GM18909 (cell line): ENCODE measurements around the gene NPAS2.

Experiments used
- ATAC-seq: cut with Tn5 transposase; IDR thresholded peaks from one replicate; pipeline ENCODE4 v1.9.1; 2021; ENCODE audit warnings: mild to moderate bottlenecking; ENCODE audit not compliant: unreplicated experiment, poor library complexity

The NPAS2 gene

DNA sequence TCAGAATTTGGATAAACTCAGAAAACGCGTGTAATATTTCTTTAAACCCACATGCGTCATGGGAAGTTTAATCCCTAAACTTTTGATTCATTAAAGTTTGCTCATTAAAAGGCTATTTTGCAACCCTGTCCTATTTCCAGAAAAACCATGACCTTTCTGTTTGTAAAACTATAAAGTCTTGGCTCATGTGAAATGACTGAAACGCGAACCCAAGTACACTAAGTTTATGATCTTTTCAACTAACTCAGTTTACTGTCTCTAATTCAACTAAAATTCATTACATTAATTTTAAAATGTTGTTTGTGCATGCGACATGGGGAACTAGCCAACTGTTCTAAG, 178.3 kb downstream of the NPAS2 start:
- ATAC-seq: no peak

DNA sequence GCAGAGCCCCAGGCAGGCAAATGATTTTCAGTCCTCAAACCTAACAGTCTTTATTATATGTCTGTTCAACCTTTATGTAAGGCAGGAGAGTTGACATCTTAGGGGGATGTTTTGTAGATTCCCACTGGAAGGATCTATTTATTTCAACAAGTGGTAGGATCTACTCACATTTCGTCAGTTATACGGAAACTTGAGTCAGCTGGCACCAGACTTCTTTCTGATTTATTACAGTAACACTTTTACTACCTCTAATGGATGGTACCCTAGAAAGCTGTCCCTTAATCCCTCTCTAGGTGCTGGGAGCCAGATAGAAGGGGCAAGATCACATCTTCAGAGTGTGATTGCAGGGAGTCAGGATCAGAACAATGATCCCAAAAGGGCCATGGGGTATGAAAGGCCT, 180.1 kb downstream of the NPAS2 start:
- ATAC-seq: no peak

DNA sequence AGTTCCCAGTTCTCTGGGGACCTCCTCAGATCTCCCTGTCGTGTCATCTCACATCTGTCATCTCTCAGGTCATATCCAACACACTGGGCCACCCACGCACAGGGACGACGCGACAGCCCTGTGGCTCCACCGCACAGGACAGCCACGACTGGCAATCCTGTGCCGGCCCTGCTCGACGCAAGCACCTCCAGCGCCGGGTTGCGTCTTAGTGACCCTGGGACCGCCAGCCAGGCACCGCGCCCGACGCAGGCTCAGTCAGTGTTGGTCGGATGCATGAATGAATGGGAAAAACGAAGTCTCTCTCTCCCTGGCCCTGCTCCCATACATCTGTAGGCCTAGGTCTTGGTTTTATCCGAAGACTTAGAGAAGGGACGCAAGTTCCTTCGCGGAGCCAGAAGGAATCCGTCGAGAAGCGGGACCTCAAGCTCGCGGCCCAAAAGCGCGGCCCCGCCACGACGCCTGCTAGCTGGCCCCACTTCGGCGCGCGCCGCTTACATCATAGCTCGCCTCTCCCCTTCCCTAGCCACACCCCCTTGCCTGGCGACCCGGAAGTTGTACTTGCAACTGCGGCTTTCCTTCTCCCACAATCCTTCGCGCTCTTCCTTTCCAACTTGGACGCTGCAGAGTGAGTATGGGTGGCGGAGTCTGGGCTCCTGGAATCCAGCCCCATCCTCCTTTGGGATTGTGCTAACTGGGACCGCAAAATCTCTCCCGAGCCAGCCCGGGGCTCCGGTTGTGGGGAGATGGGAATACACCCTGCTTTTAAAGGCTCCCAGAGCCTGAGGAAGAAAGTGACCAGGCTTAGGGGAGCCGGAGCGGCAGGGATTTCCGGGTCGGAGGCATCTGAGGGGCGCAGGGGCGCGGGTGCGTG, 182.0 kb downstream of the NPAS2 start, which contains the start of gene RPL31:
Gene RPL31 (plus strand): TSS at position 599 of the 871 bp plus-strand sequence. CDS start 413 bp downstream, outside the sequence.
- peak; percentile 98 for ATAC-seq

DNA sequence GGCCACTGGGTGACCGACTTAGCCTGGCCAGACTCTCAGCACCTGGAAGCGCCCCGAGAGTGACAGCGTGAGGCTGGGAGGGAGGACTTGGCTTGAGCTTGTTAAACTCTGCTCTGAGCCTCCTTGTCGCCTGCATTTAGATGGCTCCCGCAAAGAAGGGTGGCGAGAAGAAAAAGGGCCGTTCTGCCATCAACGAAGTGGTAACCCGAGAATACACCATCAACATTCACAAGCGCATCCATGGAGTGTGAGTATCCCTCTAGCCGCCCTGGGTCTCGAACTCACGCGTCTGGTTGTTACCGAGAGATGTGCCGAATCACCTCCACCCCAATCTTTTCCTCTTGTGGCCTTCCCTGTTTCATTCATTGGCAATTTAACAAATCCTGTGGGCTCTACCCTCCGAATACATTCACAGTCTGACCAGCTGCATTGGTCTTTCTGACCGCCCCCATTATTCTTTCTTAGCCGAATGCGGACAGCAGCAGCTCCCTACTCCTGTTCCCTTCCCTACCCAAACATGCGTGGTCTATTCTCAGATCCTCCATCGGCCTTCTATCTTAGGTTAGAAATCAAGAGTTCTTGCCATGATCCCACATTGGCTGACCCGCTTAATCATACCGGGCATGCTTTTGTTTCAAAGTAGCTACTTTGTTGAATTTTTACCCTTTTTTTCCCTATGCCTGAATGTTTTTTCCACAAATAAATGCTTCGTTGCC, 182.8 kb downstream of the NPAS2 start:
- no peak for ATAC-seq

DNA sequence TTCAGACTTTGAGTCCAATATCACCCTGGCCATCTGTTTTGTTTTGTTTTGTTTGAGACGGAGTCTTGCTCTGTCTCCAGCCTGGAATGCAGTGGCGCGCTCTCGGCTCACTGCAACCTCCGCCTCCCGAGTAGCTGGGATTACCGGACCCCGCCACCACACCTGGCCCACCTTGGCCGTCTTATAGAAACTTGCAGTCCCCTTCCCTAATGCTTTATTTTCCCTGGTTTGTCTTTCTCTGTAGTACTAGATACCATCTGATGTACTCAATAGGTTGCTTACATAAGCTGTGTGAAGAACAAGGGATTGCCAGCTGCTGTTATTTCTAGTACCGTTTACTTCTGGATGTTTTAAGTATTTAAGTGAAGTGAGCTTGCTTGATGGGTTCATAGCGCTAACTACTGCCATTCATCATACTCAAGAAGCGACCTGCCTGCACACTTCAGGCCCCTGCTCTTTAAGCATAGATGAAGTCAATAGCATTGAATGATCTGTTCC, 183.4 kb downstream of the NPAS2 start:
- no peak for ATAC-seq

DNA sequence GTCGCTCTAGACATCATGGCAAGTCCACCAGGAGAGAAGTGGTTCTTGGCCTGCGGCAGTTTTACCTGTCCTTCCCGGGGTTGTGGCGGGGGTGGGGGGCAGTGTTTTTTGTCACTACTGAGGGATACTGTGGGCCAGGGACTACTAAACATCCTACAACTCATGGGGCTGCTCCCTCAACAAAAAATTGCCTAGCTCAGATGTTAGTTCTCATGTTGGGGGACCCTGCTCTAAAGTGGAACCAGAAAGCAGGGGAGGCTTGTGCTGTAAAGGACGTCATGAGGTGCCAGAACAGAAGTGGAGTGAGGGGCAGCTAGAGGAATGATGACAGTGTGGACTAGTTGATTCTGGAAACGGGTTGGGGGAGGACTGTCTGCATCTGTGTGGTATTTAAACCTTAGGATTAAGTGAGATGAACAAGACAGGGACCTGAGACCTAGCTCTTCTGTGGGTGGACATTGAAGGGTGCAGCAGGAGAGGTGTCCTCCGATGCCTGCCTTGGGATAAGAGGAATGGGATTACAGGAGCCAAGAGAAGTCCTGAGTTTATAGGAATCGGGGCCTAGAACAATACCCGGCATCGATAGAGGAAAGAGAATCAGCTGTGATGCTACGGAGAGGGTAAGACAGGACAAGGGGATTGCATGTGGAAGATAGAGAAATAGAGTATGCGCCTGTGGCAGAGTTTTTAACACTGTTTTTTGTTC, 184.8 kb downstream of the NPAS2 start:
- ATAC-seq: no peak

DNA sequence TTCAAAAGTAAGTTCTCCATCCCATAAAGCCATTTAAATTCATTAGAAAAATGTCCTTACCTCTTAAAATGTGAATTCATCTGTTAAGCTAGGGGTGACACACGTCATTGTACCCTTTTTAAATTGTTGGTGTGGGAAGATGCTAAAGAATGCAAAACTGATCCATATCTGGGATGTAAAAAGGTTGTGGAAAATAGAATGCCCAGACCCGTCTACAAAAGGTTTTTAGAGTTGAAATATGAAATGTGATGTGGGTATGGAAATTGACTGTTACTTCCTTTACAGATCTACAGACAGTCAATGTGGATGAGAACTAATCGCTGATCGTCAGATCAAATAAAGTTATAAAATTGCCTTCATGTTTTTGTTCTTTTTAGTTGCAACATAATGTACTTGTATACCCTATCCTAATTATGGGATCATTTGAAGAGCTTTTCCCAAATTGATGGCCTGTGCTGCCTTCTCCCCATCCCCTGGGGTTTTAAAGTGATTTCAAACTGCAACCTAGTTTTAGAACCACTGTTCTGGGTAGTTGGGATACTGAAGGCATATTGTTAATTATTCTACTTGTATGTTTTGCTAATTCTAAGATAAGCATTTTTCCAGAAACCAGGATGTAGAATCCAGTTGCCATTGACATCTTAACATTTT, 186.3 kb downstream of the NPAS2 start:
- ATAC-seq: no peak

DNA sequence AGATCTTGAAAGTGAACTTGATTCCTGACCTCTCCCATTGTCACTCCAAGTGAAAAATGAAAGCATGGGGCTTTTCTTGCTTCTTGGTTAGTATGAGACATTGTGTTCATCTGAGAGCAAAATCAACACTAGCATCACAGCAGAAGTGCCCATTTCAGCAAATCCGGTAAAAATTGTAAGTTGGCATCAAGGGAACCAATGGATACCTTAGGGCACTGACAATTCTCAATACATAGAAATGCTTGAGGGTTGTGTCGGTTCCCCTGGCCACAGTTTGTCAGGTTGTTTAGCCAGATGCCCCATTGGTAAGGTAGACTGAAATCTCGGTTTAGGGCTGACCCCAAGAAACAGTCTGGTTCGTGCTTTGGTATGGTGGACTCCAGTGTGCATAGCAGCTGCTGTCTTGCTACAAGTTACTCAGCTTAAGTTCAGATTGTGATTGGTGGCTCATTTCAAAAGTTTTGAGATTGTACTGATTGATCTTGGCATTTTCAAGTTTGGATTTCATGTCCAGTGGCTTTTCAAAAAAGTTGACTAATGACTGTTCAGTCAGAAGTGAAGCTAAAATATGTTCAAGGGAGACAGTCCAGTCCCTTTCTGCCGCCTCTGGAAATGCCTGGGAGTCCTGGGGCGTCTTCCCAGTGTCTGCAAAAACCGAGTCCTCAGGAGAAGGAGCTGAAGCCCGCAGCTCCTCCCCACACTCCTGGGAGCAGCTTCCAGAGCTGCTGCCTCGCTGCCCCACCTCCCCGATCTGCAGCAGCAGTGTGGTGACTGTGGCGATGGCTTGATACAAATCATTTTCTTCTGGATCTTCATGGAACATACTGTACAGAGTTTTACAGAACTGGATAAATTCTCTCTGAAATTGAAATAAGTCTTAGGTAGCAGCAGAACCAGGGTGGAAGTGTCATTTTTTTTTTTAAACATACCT, 187.7 kb downstream of the NPAS2 start:
- ATAC-seq: no peak

DNA sequence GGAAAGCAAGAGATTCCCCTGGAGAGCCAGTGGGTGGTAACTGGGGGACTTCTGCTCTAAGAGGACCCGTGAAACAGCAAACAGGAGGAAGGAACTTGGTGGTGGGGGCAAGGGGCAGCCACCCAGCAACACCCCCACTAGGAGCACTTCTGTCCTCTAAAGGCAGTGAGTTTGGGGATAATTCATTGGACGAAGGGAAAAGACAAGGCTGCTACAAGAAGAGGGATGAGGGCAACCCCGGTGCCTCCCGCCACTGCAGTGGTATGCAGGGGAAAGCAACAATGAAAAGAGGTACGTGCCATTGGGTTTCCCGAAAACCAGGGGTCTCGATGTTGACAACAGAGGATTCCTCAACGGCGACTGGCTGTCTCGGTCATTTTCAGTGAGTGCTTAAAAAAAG, 191.2 kb downstream of the NPAS2 start:
- no peak for ATAC-seq

DNA sequence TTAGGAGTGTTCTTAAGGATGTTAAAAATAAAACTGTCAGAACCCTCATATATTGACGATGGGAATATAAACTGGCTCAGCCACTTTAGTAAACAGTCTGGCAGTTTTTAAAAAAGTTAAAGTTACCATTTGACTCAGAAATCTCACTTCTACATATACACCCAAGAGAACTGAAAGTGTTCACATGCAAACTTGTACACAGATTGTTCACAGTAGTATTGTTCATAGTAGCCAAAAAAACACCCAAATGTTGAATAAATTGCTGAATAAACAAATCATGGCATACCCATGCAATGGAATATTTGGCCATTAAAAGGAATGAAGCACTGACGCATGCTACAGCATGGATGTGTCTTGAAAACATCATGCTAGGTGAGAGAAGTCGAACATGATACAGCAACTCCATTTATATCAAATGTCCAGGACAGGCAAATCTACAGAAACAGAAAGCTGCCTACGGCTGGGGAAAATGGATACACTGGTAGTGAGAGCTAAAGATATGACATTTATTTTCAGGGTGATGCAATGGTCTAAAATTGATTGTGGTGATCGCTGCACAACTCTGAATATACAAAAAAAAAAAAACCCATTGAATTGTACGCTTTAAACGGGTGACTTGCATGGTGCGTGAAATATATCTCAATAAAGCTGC, 192.2 kb downstream of the NPAS2 start:
- peak; percentile 85 for ATAC-seq

DNA sequence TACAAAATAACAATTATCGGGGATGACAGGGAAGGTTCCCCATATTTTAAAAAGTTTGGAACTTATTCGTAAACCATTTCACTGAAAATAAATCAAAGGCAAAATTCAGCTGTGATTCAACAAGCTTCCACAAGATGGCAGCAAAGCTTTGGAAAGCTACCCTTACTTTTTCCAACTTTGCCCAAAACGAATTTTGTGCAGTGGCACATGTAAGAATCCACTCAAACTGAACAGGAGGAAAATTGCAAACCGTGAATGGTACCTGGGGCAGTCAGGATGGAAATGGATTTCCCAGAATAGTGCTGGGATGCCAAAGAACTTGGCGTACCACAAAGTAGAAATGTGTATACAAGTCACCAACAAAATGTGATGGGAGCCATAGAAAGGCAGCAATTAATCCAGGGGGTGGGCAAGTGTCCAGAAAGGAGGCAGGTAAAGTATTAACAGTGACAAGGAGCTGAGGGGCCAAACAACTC, 192.8 kb downstream of the NPAS2 start:
- peak; percentile 5 for ATAC-seq

DNA sequence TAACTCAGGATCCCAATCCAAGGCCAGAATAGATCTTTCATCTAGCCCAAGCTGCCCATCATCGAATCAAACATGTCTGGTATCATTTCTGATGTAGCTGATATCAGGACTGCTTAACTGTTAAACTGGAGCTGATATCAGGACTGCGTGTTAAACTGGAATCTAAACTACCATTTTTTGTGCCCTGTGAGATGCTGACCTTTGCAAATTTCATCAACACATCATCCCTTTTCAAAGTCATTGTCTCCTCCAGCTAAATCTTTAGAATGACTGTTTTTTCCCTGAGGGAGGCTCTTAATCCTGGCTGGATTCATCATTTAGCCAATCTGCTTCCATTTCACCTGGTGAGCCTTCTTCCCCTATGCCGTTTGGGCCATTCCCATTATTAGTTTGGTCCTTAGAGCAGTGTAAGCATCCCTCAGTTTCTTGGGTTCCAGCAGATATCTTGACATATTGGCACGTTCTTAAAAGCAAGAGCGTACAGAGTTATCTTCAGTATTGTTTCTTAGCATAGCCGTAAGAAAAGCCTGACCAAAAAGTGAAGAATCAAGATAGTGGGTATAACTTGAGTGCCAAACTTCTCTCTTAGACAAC, 194.4 kb downstream of the NPAS2 start:
- ATAC-seq: no peak

DNA sequence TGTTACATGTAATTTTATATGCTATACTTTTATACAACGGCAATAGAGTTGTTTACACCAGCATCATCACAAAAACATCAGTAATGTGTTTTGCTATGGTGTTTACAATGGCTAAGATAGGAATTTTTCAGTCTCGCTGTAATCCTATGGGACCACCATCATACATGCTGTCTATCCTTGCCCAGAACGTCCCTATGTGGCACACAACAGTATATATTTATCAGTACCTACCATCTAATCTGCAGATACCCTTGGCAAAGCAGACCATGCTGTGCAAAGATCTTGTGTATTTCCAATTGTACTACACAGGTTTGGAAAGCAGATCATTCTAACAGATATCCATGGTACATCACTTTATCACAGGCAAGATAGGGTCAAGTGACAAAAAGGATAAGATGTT, 197.4 kb downstream of the NPAS2 start:
- ATAC-seq: no peak

DNA sequence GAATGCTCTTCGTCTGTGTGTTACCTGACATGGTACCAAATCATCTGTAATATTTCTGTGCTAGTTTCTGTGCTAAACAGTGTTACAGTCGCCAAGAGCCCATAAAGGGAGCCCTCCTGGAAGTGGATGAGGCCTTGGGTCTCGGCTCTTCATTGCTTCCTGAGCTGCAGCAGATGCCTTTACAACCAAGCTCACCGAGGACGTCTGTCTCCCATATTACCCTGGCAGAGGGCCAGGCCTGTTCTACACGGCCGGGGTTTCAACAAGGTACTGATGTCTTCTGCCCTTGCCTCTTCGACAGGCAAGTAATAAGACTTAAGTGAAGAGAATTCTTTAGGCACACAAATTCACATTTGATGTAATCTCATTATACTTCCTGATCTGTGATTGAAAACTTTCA, 199.0 kb downstream of the NPAS2 start:
- no peak for ATAC-seq

DNA sequence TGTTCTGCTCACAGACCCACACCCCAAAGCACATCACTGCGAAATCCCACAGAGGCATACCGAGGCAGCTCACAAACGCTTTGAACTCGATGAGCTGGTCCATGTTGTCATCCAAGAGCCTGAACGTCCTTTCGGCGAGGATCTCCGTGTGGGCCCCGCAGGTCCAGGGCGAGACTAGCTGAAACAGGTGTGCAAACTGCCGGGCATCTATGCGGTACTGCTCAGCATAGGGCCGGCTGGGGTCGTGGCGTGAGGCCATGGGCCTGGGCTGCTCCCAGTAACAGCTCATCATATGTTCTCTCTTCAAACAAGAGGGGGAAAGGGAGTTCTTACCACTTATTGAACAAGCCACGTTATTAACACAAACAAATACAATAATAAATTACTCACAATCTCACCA, 202.3 kb downstream of the NPAS2 start:
- ATAC-seq: no peak

DNA sequence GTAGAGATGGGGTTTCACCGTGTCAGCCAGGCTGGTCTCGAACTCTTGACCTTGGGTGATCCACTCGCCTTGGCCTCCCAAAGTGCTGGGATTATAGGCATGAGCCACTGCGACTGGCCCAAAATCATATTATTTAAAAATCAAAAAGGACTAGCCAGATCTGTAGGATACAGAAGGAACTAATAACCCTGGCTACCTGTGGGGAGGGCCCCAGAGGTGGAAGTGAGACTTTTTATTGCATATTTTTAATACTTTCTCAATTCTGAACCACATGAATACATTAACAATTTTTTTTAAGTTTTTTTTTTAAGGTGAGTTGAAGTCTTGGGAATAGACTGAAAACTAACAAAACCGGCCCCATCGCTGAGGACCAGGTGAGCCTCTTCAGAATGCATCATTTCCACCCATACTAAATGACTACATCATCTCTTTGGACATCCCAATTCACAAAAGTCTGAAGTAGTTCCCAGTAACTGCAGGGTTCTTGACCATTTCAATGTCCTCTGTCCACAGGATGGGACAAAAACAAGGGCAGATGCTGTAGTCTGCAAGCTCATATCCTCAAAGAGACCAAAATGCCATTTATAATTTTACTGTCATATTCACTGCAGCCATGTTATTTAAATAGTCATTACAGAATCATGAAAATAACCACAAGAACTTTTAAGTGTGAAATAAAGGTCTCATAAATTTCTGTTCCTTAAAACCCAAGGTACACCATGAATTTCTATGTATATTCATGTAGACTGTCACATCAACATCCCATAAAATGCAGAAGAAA, 203.6 kb downstream of the NPAS2 start:
- no peak for ATAC-seq

DNA sequence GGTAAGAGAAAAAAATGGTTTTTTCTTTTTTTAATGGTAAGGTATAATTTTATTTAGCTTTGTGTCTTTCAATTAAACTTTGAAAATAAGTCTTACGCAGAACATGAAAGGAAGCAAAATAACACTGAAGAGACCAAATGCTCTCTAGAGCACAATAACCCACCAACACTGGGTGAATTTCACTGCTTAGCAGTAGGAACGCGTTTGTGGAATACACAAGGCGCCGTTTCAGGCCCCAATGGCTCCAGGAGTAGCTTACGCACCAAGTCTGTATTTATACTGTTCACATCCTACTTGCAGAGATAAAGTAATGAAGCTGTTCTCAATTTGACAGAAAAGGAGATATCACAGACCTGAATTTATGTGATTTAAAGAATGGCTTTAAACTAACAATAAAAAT, 205.6 kb downstream of the NPAS2 start:
- no peak for ATAC-seq

DNA sequence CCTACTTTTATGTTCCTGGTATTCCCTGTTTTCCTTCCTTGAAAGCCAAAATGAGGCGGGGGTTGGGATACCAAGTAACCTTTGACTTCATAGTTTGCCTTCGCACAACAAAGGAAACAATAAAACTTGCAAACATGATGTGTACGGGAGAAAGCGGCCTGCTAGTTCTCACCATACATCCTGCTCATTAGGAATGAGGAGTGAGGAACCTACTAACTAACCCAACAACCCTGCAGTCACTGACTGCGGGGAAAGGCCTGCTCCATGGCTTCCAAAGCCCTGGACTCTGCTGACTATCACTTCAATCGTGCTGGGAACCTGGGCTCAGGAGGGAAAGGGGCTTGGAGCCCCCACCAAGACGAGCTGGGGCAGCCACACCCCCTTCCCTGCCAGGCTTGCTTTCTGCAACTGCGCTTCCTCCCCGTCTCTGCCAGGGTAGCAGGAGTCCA, 206.3 kb downstream of the NPAS2 start:
- ATAC-seq: no peak
